Skin epidermis (tissue), 12 donors: ENCODE data around the gene GTF2IRD2.
"Not testable (repeated sequence)": the region's sequence is repeated elsewhere in the genome, so short reads cannot be mapped to it uniquely, and the experiment has no call there.

ENCODE experiments used
- H3K27ac ChIP-seq, 21 experiments: fragments of 200-600 bp; sonication (generic) in 11 of 21; one replicate each; pipeline ENCODE4 v1.5.0; 2020; ENCODE audit warnings: mild to moderate bottlenecking in 3 of 21, inconsistent platforms in 2 of 21, moderate library complexity in 2 of 21
- H3K4me3 ChIP-seq, 7 experiments: fragments of 200-600 bp; sonication (generic) in 2 of 7; one replicate each; pipeline ENCODE4 v1.5.0; 2020; ENCODE audit warnings: inconsistent platforms in 2 of 7, mild to moderate bottlenecking in 2 of 7, moderate library complexity in 1 of 7

Gene GTF2IRD2

GRCh38 chr7:74850833-74851721 is at the start of gene GTF2IRD2:
Gene GTF2IRD2 (minus strand): TSS chr7:74851605. CDS start chr7:74836378, 15,227 bp downstream.
- Histone ChIP-seq H3K27ac (peak within 1 kb of the TSS in 8 of 21 experiments; percentile 82 to 98 (median 90)), H3K4me3 (peak within 1 kb of the TSS in 2 of 7 experiments; percentile 33 to 40)

DNA sequence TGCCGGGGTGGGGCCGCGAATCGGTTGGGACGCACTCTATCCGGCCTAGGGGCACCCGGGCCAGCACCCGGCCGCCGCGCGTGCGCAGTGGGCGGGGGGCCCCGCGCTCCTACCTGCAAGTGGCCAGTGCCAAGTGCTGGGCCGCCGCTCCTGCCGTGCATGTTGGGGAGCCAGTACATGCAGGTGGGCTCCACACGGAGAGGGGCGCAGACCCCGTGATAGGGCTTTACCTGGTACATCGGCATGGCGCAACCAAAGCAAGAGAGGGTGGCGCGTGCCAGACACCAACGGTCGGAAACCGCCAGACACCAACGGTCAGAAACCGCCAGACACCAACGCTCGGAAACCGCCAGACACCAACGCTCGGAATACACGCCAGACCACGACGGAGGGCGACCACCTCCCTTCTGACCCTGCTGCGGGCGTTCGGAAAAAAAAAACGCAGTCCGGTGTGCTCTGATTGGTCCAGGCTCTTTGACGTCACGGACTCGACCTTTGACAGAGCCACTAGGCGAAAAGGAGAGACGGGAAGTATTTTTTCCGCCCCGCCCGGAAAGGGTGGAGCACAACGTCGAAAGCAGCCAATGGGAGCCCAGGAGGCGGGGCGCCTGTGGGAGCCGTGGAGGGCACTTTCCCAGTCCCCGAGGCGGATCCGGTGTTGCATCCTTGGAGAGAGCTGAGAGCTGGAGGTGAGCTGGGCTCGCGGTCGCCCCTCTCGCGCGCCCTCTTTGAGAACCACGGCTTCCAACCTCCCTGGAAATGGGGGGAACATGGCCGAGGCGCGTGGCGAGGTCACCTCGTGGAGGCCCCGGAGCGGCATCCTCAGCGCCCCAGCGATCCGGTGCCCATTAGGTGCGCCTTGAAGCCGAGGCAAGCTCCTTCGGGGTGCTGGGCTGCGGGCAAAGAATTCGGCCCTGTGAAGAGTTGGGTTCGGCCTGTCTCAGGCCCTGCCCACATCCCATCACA is 39.0 kb upstream of the GTF2IRD2 start:
- Histone ChIP-seq H3K4me3 (peak overlapping the region; percentile 41 to 60 (median 55)), H3K27ac (peak overlapping the region in 18 of 21 experiments; percentile 60 to 89 (median 80))

DNA sequence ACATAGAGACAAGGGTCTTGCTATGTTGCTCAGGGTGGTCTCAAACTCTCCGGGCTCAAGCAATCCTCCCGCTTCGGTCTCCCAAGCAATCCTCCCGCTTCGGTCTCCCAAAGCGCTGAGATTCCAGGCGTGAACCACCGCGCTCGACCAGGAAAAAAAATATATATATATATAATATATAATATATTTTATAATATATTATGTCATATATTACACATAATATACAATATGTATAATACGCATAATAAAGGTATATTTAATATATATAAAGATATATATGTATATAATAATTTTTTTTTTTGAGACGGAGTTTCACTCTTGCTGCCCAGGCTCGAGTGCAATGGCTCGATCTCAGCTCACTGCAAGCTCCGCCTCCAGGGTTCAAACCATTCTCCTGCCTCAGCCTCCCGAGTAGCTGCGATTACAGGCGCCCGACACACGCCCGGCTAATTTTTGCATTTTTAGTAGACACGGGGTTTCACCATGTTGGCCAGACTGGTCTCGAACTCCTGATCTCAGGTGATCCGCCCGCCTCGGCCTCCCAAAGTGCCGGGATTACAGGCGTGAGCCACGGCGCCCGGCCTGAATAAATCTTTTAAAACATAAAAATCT is 38.2 kb upstream of the GTF2IRD2 start:
- not testable (repeated sequence) for H3K4me3 ChIP-seq, H3K27ac ChIP-seq

DNA sequence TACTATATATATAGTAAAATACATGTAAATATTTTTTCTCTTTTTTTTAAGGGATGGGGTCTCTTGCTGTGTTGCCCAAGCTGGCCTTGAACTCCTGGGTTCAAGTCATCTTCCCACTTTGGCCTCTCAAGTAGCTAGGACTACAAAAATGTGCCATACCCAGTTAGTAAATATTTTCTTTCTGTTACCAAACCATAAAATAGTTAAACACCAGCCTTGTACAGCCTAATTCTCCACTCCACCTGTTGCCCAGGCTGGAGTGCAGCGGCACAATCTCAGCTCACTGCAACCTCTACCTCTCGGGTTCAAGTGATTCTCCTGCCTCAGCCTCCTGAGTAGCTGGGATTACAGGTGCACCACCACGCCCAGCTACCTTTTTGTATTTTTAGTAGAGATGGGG is 33.9 kb upstream of the GTF2IRD2 start:
- H3K27ac ChIP-seq, H3K4me3 ChIP-seq: not testable (repeated sequence)

GRCh38 chr7:74882110-74882509 is 30.7 kb upstream of the GTF2IRD2 start:
- not testable (repeated sequence) for H3K27ac ChIP-seq, H3K4me3 ChIP-seq

DNA sequence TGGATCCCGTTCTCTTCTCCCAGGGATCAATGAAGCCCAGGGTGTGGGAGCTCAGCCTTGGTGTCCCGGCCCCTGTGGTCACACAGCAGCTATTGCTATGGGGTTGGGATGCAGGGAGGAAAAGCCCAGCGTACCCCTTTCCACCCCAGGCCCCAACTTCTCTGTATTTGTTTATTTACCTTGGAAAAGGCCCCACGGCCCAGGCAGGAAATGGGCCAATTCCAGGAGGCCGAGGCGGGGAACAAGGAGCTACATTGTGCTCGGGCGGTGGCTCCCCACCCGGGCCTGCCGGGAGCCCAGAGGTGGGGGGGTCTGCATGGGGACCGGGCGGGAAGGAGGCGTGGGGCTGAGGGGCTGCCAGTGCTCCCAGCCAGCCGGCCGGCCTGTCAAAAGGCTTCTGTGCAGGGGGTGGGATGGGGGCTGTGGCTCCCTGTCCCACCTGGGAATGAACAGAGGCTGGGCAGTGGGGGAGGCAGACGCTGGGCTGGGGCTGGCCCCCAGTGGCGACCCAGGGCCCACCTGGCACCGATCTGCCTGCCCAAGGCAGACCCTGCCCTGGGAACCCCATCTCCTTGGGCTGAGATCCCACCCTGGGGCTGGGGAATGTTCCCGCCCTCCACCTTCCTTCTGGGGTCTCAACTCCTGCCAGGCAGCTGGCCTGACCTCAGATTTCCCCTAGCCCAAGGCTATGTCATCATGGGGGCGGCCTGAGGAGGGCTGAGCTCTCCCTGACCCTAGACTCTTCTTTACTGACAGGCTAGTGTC is 23.5 kb upstream of the GTF2IRD2 start:
- peak overlapping the region in 4 of 21 experiments; percentile 34 to 53 (median 36) for H3K27ac ChIP-seq
- H3K4me3 ChIP-seq, result not testable (repeated sequence)

DNA sequence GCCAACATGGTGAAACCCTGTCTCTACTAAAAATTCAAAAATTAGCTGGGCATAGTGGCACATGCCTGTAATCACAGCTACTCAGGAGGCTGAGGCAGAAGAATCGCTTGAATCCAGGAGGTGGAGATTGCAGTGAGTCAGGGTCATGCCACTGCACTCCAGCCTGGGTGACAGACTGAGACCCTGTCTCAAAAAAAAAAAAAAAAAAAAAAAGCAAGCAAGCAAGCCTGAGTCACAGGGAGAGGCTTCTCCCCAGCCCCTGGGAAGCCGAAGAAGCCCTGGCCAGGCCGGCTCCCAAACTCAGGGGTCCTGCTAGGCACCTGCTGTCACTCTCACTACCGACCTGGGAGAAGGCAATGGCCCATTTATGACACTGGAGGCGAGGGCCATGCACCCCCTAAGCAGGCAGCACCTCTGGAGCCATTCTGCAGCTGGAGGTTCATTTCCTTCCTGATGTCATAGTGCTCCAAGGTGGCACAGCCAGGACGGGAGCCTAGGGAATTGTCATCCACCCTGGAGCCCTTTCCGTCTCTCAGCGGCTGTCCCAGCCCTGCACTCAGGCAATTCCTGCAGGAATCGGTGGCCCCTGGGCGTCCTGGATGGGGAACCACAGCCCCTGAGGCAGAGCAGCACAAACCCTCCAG is 22.8 kb upstream of the GTF2IRD2 start:
- not testable (repeated sequence) for H3K4me3 ChIP-seq
- peak overlapping the region in 2 of 21 experiments; percentile 35 to 53 for H3K27ac ChIP-seq

- not testable (repeated sequence) for H3K4me3 ChIP-seq, H3K27ac ChIP-seq
Measured at GRCh38 chr7:74872542-74872941, 21.1 kb upstream of the GTF2IRD2 start.

DNA sequence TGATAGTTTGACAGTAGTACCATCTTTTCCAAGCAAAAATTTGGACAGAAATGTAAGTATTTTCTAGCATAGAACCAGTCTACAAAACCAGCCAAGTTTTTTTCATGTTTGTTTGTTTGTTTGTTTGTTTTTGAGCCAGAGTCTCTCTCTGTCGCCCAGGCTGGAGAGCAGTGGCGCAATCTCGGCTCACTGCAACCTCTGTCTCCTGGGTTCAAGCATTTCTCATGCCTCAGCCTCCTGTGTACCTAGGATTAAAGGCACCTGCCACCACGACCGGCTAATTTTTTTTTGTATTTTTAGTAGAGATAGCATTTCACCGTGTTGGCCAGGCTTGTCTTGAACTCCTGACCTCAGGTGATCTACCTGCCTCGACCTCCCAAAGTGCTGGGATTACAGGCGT is 14.4 kb upstream of the GTF2IRD2 start:
- not testable (repeated sequence) for H3K27ac ChIP-seq, H3K4me3 ChIP-seq

DNA sequence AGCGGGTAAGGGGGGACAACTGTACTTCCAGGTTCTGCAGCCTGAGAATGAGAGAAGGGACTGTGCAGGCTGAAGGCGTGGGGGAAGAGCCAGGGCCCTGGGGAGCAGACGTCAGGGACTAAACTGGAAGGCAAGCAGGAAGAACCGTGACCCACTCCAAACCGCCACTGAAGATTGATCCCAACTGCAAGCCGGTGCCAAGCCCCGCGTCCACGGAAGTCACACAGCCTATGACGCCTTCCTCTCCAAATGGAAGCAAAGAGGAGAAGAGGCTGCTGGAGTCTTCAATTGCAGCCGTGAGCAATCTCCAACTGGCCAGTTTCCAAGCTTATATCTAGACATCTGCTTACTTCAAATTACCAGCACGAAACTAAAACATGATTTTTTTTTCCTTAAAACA is 1.6 kb downstream of the GTF2IRD2 start:
- not testable (repeated sequence) for H3K4me3 ChIP-seq, H3K27ac ChIP-seq

- not testable (repeated sequence) for H3K4me3 ChIP-seq, H3K27ac ChIP-seq
Measured at GRCh38 chr7:74830411-74830810, 21.0 kb downstream of the GTF2IRD2 start.

- H3K4me3 ChIP-seq, H3K27ac ChIP-seq: not testable (repeated sequence)
Measured at GRCh38 chr7:74829959-74830358, 21.4 kb downstream of the GTF2IRD2 start.

DNA sequence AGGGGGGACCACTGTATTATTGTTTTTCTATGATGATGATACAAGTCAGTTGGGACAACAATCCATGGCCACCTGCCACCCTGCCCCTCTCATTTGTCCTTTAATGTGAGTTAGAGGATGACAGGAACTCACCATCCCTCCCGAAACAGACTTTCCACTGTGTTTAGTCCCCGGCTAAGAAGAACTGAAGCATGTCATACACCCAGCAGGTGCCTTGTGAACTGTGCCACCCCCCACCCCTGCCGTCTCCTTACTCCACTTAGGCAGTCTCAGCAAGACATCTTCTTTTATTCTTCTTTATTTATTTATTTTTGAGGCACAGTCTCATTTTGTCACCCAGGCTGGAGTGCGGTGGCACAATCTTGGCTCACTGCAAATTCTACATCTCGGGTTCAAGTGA is 30.1 kb downstream of the GTF2IRD2 start:
- not testable (repeated sequence) for H3K4me3 ChIP-seq, H3K27ac ChIP-seq

- H3K27ac ChIP-seq, H3K4me3 ChIP-seq: not testable (repeated sequence)
Measured at GRCh38 chr7:74820146-74820805, 31.1 kb downstream of the GTF2IRD2 start.

GRCh38 chr7:74815882-74816281 is 35.5 kb downstream of the GTF2IRD2 start:
- H3K4me3 ChIP-seq, H3K27ac ChIP-seq: not testable (repeated sequence)

DNA sequence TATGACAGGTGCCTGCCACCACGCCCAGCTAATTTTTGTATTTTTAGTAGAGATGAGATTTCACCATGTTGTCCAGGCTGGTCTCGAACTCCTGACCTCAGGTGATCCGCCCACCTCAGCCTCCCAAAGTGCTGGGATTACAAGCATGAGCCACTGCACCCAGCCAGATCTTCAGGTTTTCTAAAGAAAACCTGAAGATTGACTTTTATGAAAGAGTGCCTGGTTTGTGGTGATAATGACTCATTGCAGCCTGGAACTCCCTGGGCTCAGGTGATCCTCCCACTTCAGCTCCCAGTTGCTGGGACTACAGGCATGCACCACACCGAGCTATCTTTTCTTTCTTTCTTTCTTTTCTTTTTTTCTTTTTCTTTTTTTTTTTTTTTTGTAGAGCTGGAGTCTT is 52.8 kb downstream of the GTF2IRD2 start:
- H3K27ac ChIP-seq, H3K4me3 ChIP-seq: not testable (repeated sequence)

DNA sequence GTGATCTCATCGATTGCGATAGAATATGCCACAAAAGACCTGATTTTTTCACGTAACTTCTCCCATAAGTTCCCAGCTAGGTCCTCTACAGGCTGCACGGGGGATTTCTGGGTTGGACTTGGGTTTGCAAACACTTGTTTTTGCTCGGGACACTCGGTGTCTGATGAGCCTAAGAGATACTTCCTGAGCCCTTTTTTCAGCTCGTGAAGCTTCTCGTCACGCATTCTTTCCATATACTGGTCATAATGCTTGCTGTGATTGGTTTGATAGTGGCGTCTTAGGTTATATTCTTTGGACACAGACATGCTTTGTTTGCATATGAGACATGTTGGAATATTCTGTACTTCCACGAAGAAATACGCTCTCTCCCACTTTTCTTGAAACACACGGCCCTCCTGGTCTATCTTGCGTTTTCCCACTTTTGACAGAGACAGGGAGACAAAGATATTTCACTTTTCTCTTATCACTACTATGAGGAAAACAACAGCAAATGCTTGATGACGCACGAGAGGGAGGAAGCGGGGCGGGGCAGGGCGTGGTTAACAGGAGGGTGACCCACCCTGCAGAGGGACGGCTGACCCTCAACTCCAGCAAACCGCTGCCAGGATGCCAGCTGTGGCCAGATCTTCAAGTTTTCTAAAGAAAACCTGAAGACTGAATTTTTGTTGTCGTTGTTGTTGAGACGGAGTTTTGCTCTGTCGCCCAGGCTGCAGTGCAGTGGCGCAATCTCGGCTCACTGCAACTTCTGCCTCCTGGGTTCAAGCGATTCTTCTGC is 53.4 kb downstream of the GTF2IRD2 start:
- not testable (repeated sequence) for H3K27ac ChIP-seq, H3K4me3 ChIP-seq
